Measurements from ENCODE around the gene BCL11B. TPM values are rescaled to one million over a fixed set of nuclear protein-coding genes. Genes with fewer than 3 reads are reported as not detected.

The BCL11B gene
- total and polyA plus RNA-seq, 2 of the 8 experiments (the other 6 are each of a cell fraction or from before 2014, with no cell fraction given) = 0.63 to 5.9 TPM

DNA sequence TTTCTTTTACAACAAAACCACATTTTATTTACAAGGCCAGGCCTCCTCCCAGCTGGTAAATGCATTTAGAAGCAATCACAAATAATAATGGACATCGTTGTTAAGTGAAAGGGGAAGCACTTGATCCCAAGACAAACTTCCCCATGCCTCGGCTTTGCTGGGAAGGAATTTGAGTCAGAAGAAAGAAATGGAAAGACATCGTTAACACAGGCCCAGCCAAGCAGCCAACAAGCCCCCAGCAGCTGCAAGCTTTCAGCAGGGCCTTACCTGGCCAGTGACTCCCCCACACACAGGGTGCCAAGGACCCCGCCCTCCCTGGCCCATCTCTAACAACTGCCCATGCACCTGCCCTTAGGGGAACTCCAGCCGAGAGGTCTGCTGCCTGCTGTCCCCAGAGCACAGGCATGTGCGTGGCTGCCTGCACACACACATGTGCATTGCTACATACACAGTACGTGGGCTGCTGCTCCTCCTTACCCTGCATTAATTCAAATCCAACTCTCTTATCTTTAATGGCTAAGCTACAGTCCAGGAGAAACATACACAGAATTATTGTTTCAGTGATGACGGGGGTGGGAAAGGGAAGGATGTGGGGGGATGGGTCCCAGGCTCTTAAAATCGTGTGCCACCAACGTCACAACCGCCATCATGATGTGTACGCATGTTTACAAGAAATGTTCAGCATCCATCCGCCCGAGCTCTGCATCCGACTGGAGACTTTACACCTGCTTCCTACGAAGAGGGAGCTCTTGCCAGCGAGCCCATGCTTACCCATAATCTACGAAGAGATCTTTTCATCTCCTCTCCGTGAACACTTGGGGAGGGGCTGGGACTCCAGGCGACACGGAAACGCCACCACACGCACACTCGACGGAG, 9.8 kb downstream of the BCL11B start:
- Histone ChIP-seq H2AFZ (ENCODE audit: low read length) (no peak overlapping the region), H3K36me3 (ENCODE audit: control insufficient read depth in 2 of 4, insufficient read depth in 4 of 4, low read length in 3 of 4) (no peaks in the 10 kb centered on the region), H3K14ac (ENCODE audit: insufficient read length) (no peak overlapping the region), H3K9ac (replicated peaks in 1 of 4; ENCODE audit: extremely low read depth in 1 of 4, low read depth in 3 of 4, low read length in 3 of 4) (no peak overlapping the region), H3K56ac (replicated peaks; ENCODE audit: insufficient read length, low read depth, low read length) (no peak overlapping the region), H2BK20ac (ENCODE audit: low read length) (0 out of 2 replicates have a peak overlapping the region, but pooled peaks have one; percentile 52), H2BK12ac (ENCODE audit: low read depth, low read length) (peak overlapping the region; percentile 88; the same call in 1 of the 2 replicates), H2BK120ac (replicated peaks; ENCODE audit: low read depth, low read length) (no peak overlapping the region), H3K4me2 (ENCODE audit: insufficient read depth in 1 of 2, low read depth in 2 of 2, low read length in 2 of 2) (peak overlapping the region; percentile 58 to 61), H2BK15ac (ENCODE audit: low read length) (peak overlapping the region; percentile 65; the same call in 1 of the 2 replicates), H3K18ac (ENCODE audit: extremely low read depth, low read length) (peak overlapping the region; percentile 62; the same call in 1 of the 2 replicates), H3K79me2 (ENCODE audit: control insufficient read depth in 1 of 2, insufficient read depth in 2 of 2, low read length in 2 of 2) (peaks cover 0 to 87% of the 10 kb centered on the region in 2 experiments; a peak in 3 of 4 replicates), H4K91ac (replicated peaks; ENCODE audit: insufficient read length, low read length) (peak overlapping the region; percentile 54), H2AK5ac (ENCODE audit: low read depth, low read length) (peak overlapping the region; percentile 0; the same call in 1 of the 2 replicates), H3K79me1 (ENCODE audit: low read depth, low read length) (peaks cover 8% of the 10 kb centered on the region), H3K4me3 (ENCODE audit: extremely low read depth in 1 of 4, insufficient read depth in 2 of 4, low read depth in 3 of 4, low read length in 4 of 4) (peak overlapping the region in 2 of 4 experiments; percentile 3 to 41; a peak in 2 of 8 replicates), H4K5ac (ENCODE audit: insufficient read length, low read depth, low read length) (peak overlapping the region; percentile 5), H2BK5ac (ENCODE audit: low read depth, low read length) (no peak overlapping the region), H4K8ac (ENCODE audit: extremely low read depth, insufficient read depth, low read length) (peak overlapping the region; percentile 42; the same call in 1 of the 2 replicates), H4K20me1 (replicated peaks in 1 of 2; ENCODE audit: control insufficient read depth in 1 of 2, insufficient read depth in 2 of 2, low read length in 2 of 2) (peaks cover 0 to 2% of the 10 kb centered on the region in 2 experiments), H3K9me3 (ENCODE audit: insufficient read depth in 2 of 2, low read depth in 1 of 2, low read length in 1 of 2) (no peaks in the 10 kb centered on the region), H3K4ac (replicated peaks; ENCODE audit: insufficient read length, low read depth, low read length) (peak overlapping the region; percentile 57), H3K27ac (ENCODE audit: low read depth, low read length) (no peak overlapping the region), H3K27me3 (replicated peaks in 1 of 4; ENCODE audit: control insufficient read depth in 3 of 4, extremely low read depth in 1 of 4, insufficient read depth in 3 of 4, low read length in 3 of 4) (no peaks in the 10 kb centered on the region; a peak in 1 of 7 replicates), H3K4me1 (replicated peaks in 1 of 4; ENCODE audit: control insufficient read depth in 3 of 4, insufficient read depth in 4 of 4, low read length in 3 of 4) (peaks cover 29 to 44% (median 37%) of the 10 kb centered on the region in 4 experiments), H3K23ac (ENCODE audit: insufficient read length) (no peak overlapping the region), H3K23me2 (ENCODE audit: low read depth, low read length) (no peaks in the 10 kb centered on the region)
- POLR2A ChIA-PET (ENCODE audit: partially characterized antibody) = interaction anchor here (0.7 to 2.2 kb wide), 2 partner anchors 9 to 17 kb away, joined by 3 to 5 read pairs; no protein-coding TSS in a partner anchor
- DNase-seq (ENCODE audit: low read depth in 1 of 2, low spot score in 2 of 2) (no peak), FAIRE-seq (peak; percentile 48)
- whole genome bisulfite sequencing, 2 experiments (ENCODE audit: extremely low coverage in 1 of 2, insufficient coverage in 1 of 2, insufficient read length in 1 of 2, insufficient replicate concordance in 2 of 2, low coverage in 1 of 2, low lambda C conversion rate in 2 of 2, missing lambda C conversion rate in 1 of 2) = 61% methylated on average over 25 of the region's 25 CpGs; no CpG with 5 or more reads in 1 of the 2 experiments
- CTCF ChIA-PET (ENCODE audit: partially characterized antibody) = interaction anchor here (0.9 to 2.4 kb wide), 12 partner anchors 8 to 151 kb away, joined by 3 to 13 read pairs (median 4); partner anchors contain the start of gene BCL11B
- TF ChIP-seq BRCA1 (IDR thresholded peaks at IDR 0.05; ENCODE audit: low read depth, low read length) = no peak
- TF ChIP-seq NANOG (IDR thresholded peaks at IDR 0.05; ENCODE audit: insufficient read depth, low read depth, low read length, poor library complexity, severe bottlenecking) = no peak
- TF ChIP-seq, protein P1, sequence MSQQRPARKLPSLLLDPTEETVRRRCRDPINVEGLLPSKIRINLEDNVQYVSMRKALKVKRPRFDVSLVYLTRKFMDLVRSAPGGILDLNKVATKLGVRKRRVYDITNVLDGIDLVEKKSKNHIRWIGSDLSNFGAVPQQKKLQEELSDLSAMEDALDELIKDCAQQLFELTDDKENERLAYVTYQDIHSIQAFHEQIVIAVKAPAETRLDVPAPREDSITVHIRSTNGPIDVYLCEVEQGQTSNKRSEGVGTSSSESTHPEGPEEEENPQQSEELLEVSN (IDR thresholded peaks at IDR 0.05) = no peak
- no peak for TF ChIP-seq ATF2 (IDR thresholded peaks at IDR 0.05; ENCODE audit: low read length)
- no peak for TF ChIP-seq YY1 (IDR thresholded peaks at IDR 0.05; ENCODE audit: low read depth, low read length)
- no peak for TF ChIP-seq USF2 (IDR thresholded peaks at IDR 0.05; ENCODE audit: low read length)

All from H1 (cell line).